AG04450 (cell line): Measurements from ENCODE around the gene FBXL2. TPM values are rescaled to one million over a fixed set of nuclear protein-coding genes. Genes with fewer than 3 reads are reported as not detected.

Source experiments
- CTCF ChIA-PET: fragments of 300-600, 350-600 bp; formaldehyde crosslinking; extraction: SDS; loops from one replicate; lab custom pipeline; 2022; ENCODE audit warnings: antibody characterized with exemption, inconsistent platforms; lab: Charles Lee
- POLR2A ChIA-PET: fragments of 350-600 bp; formaldehyde crosslinking; extraction: SDS; loops from one replicate; lab custom pipeline; 2021; ENCODE audit warnings: antibody characterized with exemption, inconsistent platforms; lab: Yijun Ruan, JAX
- DNase-seq: peaks from one replicate; pipeline ENCODE4 v3.0.0-alpha.2; 2011; ENCODE audit warnings: low read depth, low spot score
- H3K27ac ChIP-seq: one replicate; pipeline ENCODE4 v1.5.1; 2012; ENCODE audit warnings: low read depth, low read length, control low read depth
- H3K27me3 ChIP-seq: one replicate; pipeline ENCODE4 v1.6.0; 2012; ENCODE audit warnings: low read length; ENCODE audit not compliant: control insufficient read depth, insufficient read depth
- H3K4me3 ChIP-seq: 2 replicates; pipeline ENCODE4 v1.5.1; 2011; ENCODE audit warnings: mild to moderate bottlenecking, low read depth, low read length, control low read depth
- H3K9me3 ChIP-seq: 2 replicates; pipeline ENCODE4 v1.5.1; 2012; ENCODE audit warnings: low read length; ENCODE audit not compliant: control insufficient read depth, insufficient read depth
- CTCF ChIP-seq: IDR thresholded peaks from 2 replicates; pipeline ENCODE4 v1.5.1; 2011; ENCODE audit warnings: low read depth, low read length, control low read depth, inconsistent platforms
- polyA plus RNA-seq: library from polyadenylated mRNA; depleted of rRNA; stranded (reverse); fragments of >200 nt; gene quantifications from 2 replicates; pipeline ENCODE4 v1.2.3, GENCODE V29; 2011

Gene FBXL2
- polyA plus RNA-seq, 1 experiment: 14.4 TPM

- Histone ChIP-seq H3K27me3 (no peaks in the 10 kb centered on the region), H3K9me3 (no peaks in the 10 kb centered on the region), H3K4me3 (no peak overlapping the region), H3K27ac (no peak overlapping the region)
- CTCF ChIA-PET: interaction anchor here (1.2 to 5.7 kb wide), 4 partner anchors 12 to 401 kb away, joined by 3 to 38 read pairs (median 8); no protein-coding TSS in a partner anchor
- POLR2A ChIA-PET: no interaction called here
- no peak for DNase-seq
- no peak for TF ChIP-seq CTCF
Measured at GRCh38 chr3:33385423-33385822, 108.2 kb downstream of the FBXL2 start.

- no peak overlapping the region for H3K27ac ChIP-seq
- ChIA-PET CTCF (interaction anchor here (0.7 to 5.7 kb wide), 4 partner anchors 13 to 389 kb away, joined by 3 to 38 read pairs (median 4); no protein-coding TSS in a partner anchor), POLR2A (interaction anchor here (0.6 kb wide), 1 partner anchor 45 kb away, joined by 9 read pairs; no protein-coding TSS in a partner anchor)
- DNase-seq: no peak
- H3K4me3 ChIP-seq: no peak overlapping the region
- H3K9me3 ChIP-seq: no peaks in the 10 kb centered on the region
- no peak for TF ChIP-seq CTCF
- H3K27me3 ChIP-seq: no peaks in the 10 kb centered on the region
Measured at GRCh38 chr3:33386631-33387030, 109.4 kb downstream of the FBXL2 start.

- no peak overlapping the region for H3K27ac ChIP-seq
- no peak for TF ChIP-seq CTCF
- CTCF ChIA-PET: interaction anchor here (2.4 kb wide), 1 partner anchor 15 kb away, joined by 12 read pairs; no protein-coding TSS in a partner anchor
- H3K4me3 ChIP-seq: no peak overlapping the region
- POLR2A ChIA-PET: no interaction called here
- no peak for DNase-seq
- H3K27me3 ChIP-seq: no peaks in the 10 kb centered on the region
- H3K9me3 ChIP-seq: no peaks in the 10 kb centered on the region
Measured at GRCh38 chr3:33388374-33389100, 111.3 kb downstream of the FBXL2 start.

GRCh38 chr3:33389908-33390307 is 112.7 kb downstream of the FBXL2 start:
- no peak overlapping the region for H3K4me3 ChIP-seq
- no peak overlapping the region for H3K27ac ChIP-seq
- TF ChIP-seq CTCF: no peak
- no peaks in the 10 kb centered on the region for H3K27me3 ChIP-seq
- ChIA-PET POLR2A (no interaction called here), CTCF (interaction anchor here (0.6 to 2.4 kb wide), 3 partner anchors 17 to 315 kb away, joined by 3 to 12 read pairs (median 3); no protein-coding TSS in a partner anchor)
- H3K9me3 ChIP-seq: no peaks in the 10 kb centered on the region
- no peak for DNase-seq
